ENCODE data around the gene MLEC. TPM values are rescaled to one million over a fixed set of nuclear protein-coding genes. Genes with fewer than 3 reads are reported as not detected.

MLEC gene
- total and polyA plus RNA-seq, 9 of the 15 experiments (the other 6 are each of a cell fraction or from before 2014, with no cell fraction given) = 18.5 to 108 (median 57.8) TPM

- CTCF ChIA-PET (ENCODE audit: low intra/inter-chr PET ratio) = no interaction called here
- H3K4me3 ChIP-seq = no peak overlapping the region
- BruUV-seq (replicated peaks) = no TSS peak
- in situ Hi-C loops (cut with MboI) = no loop called here
- H3K36me3 ChIP-seq (ENCODE audit: control insufficient read depth, insufficient read depth, low read length) = peaks cover 9% of the 10 kb centered on the region; the same call in 1 of the 3 replicates
- 82% methylated on average over 8 of the region's 15 CpGs for WGBS (ENCODE audit: insufficient coverage, low coverage, missing lambda C conversion rate)
- POLR2A ChIA-PET = interaction anchor here (0.8 to 0.9 kb wide), 2 partner anchors 10 to 11 kb away, joined by 3 read pairs; no protein-coding TSS in a partner anchor
- H3K9me3 ChIP-seq (replicated peaks; ENCODE audit: control insufficient read depth, insufficient read depth, low read depth, low read length) = no peaks in the 10 kb centered on the region
- no peak for FAIRE-seq
- 0 out of 2 replicates have a peak, but pooled peaks cover 5% of the 10 kb centered on the region for H4K20me1 ChIP-seq (replicated peaks; ENCODE audit: control insufficient read depth, insufficient read depth, low read length)
- no peak overlapping the region for H2AFZ ChIP-seq (ENCODE audit: low read depth, low read length)
- DNase-seq (ENCODE audit: extremely low read depth in 1 of 4, low spot score in 3 of 4) = no peak
- H3K9me1 ChIP-seq (ENCODE audit: control insufficient read depth, insufficient read depth, low read length) = no peaks in the 10 kb centered on the region
- no peak overlapping the region; a peak in 1 of 4 replicates for H3K9ac ChIP-seq (ENCODE audit: insufficient read depth in 1 of 2, low read depth in 2 of 2, low read length in 2 of 2)
- H3K27ac ChIP-seq (ENCODE audit: extremely low read depth, low read depth, low read length) = no peak overlapping the region
- no peaks in the 10 kb centered on the region for H3K27me3 ChIP-seq (ENCODE audit: control insufficient read depth in 2 of 2, insufficient read depth in 2 of 2, low read length in 2 of 2)
- no peak overlapping the region for H3K4me2 ChIP-seq (ENCODE audit: insufficient read depth, low read length)
- intact Hi-C loops (cut with micrococcal nuclease) = no loop called here
- H3K4me1 ChIP-seq (replicated peaks in 1 of 2; ENCODE audit: control insufficient read depth in 2 of 2, insufficient read depth in 2 of 2, low read length in 2 of 2) = peaks cover 0 to 16% of the 10 kb centered on the region in 2 experiments; a peak in 2 of 5 replicates
- H3K79me2 ChIP-seq (ENCODE audit: control insufficient read depth, insufficient read depth, low read length) = no peaks in the 10 kb centered on the region
- no peak for ATAC-seq
- TF ChIP-seq ZNF165 (CRISPR knock-in tag; IDR thresholded peaks at IDR 0.05; ENCODE audit: borderline replicate concordance) = no peak
- TF ChIP-seq POLR3G (IDR thresholded peaks at IDR 0.05; ENCODE audit: extremely low read depth, insufficient read length, insufficient replicate concordance) = no peak
- no peak for TF ChIP-seq ZNF407 (IDR thresholded peaks at IDR 0.05; ENCODE audit: low read depth)
- TF ChIP-seq ZEB2 (IDR thresholded peaks at IDR 0.05) = no peak
- no peak for TF ChIP-seq STAG1 (CRISPR knock-in tag; IDR thresholded peaks at IDR 0.05; ENCODE audit: borderline replicate concordance)
- no peak for TF ChIP-seq MITF (IDR thresholded peaks at IDR 0.05)
- TF ChIP-seq RFX5 (IDR thresholded peaks at IDR 0.05; ENCODE audit: low read depth, low read length) = no peak
- no peak for TF ChIP-seq ZBTB9 (CRISPR knock-in tag; IDR thresholded peaks at IDR 0.05)
- no peak for TF ChIP-seq EGR1 (conservative IDR thresholded peaks at IDR 0.05)
- no peak for TF ChIP-seq NFATC3 (IDR thresholded peaks at IDR 0.05)
- TF ChIP-seq POLR2AphosphoS5 (IDR thresholded peaks at IDR 0.05; ENCODE audit: control insufficient read depth, insufficient read depth, low read depth, low read length) = no peak
These were observed 53.9 kb downstream of the MLEC start for GRCh38 chr12:120740871-120741270.
